Naive thymus-derived CD4-positive, alpha-beta T cell (primary cell): Measurements from ENCODE around the gene DLG2. TPM values are rescaled to one million over a fixed set of nuclear protein-coding genes. Genes with fewer than 3 reads are reported as not detected.

Source experiments
- ATAC-seq: fragments of 150-1000 bp; cut with Tn5 transposase; 2 replicates; pipeline ENCODE4 v1.10.0; 2021; ENCODE audit warnings: mild to moderate bottlenecking, moderate library complexity
- CTCF ChIA-PET: fragments of 350-600 bp; sonication (Branson Sonifier 250); formaldehyde crosslinking; loops from one replicate; lab custom pipeline; 2021; ENCODE audit warnings: antibody characterized with exemption; lab: Charles Lee
- POLR2A ChIA-PET: fragments of 350-600 bp; sonication (Branson Sonifier 250); formaldehyde crosslinking; loops from one replicate; lab custom pipeline; 2021; ENCODE audit warnings: antibody characterized with exemption, inconsistent platforms; lab: Charles Lee
- DNase-seq, 9 donors: peaks; one replicate each; pipeline versions ENCODE4 v3.0.0 to v3.0.0-alpha.2; 2020 to 2022; ENCODE audit warnings: mixed read lengths in 1 of 9
- H3K27ac ChIP-seq: one replicate; pipeline ENCODE4 v1.7.0; 2013; ENCODE audit warnings: mild to moderate bottlenecking, low read depth, low read length, moderate library complexity
- H3K27me3 ChIP-seq, 2 donors: one replicate each; pipeline ENCODE4 v1.7.0; 2013; ENCODE audit warnings: low read length in 2 of 2, mild to moderate bottlenecking in 2 of 2, moderate library complexity in 2 of 2; ENCODE audit not compliant: control insufficient read depth in 2 of 2, insufficient read depth in 2 of 2
- H3K36me3 ChIP-seq, 3 experiments: 1 replicate in 2 of 3; 2 replicates in 1 of 3; pipeline ENCODE4 v1.7.0; 2013; ENCODE audit warnings: low read length in 3 of 3, mild to moderate bottlenecking in 3 of 3, moderate library complexity in 1 of 3; ENCODE audit not compliant: insufficient read depth in 3 of 3, control insufficient read depth in 2 of 3
- H3K4me1 ChIP-seq, 2 donors: one replicate each; pipeline ENCODE4 v1.7.0; 2013; ENCODE audit warnings: low read length in 2 of 2, mild to moderate bottlenecking in 2 of 2, moderate library complexity in 1 of 2; ENCODE audit not compliant: control insufficient read depth in 2 of 2, insufficient read depth in 2 of 2
- H3K4me3 ChIP-seq: 2 replicates; pipeline ENCODE4 v1.7.0; 2013; ENCODE audit warnings: mild to moderate bottlenecking, low read length
- H3K9me3 ChIP-seq, 3 experiments: 1 replicate in 2 of 3; 2 replicates in 1 of 3; pipeline ENCODE4 v1.7.0; 2013; ENCODE audit warnings: low read length in 3 of 3; ENCODE audit not compliant: control insufficient read depth in 2 of 3
- H3K27ac Mint-ChIP-seq, 9 donors: one replicate each; pipeline ENCODE4 v1.8.0; 2020 to 2022; ENCODE audit warnings: mixed read lengths in 9 of 9, mild to moderate bottlenecking in 8 of 9, moderate library complexity in 5 of 9, inconsistent platforms in 2 of 9
- H3K27me3 Mint-ChIP-seq, 5 donors: one replicate each; pipeline ENCODE4 v1.8.0; 2021 to 2022; ENCODE audit warnings: mixed read lengths in 5 of 5, mild to moderate bottlenecking in 1 of 5
- H3K36me3 Mint-ChIP-seq, 5 donors: one replicate each; pipeline ENCODE4 v1.8.0; 2020 to 2022; ENCODE audit warnings: mixed read lengths in 5 of 5, mild to moderate bottlenecking in 3 of 5, inconsistent platforms in 1 of 5
- H3K4me1 Mint-ChIP-seq, 7 donors: one replicate each; pipeline ENCODE4 v1.8.0; 2020 to 2022; ENCODE audit warnings: mixed read lengths in 7 of 7, mild to moderate bottlenecking in 3 of 7, inconsistent platforms in 1 of 7
- H3K4me3 Mint-ChIP-seq, 10 donors: one replicate each; pipeline ENCODE4 v1.8.0; 2020 to 2022; ENCODE audit warnings: mild to moderate bottlenecking in 10 of 10, mixed read lengths in 10 of 10, moderate library complexity in 6 of 10, inconsistent platforms in 2 of 10
- H3K9me3 Mint-ChIP-seq, 11 donors: one replicate each; pipeline ENCODE4 v1.8.0; 2020 to 2022; ENCODE audit warnings: mixed read lengths in 11 of 11, mild to moderate bottlenecking in 4 of 11, inconsistent platforms in 1 of 11, moderate library complexity in 1 of 11
- intact Hi-C, 2 donors: fragments of 100-400 bp; cut with micrococcal nuclease; formaldehyde crosslinking; loops; one replicate each; pipeline ENCODE4 v1.15.1; 2023
- polyA plus RNA-seq, 2 donors: library from polyadenylated mRNA; unstranded; fragments of 300-500 nt; fragmentation: Illumina TruSeq; gene quantifications; one replicate each; pipeline ENCODE4 v1.2.3, GENCODE V29; 2021
- total RNA-seq, 6 experiments: library from RNA in 5 of 6; stranded (reverse) in 5 of 6; gene quantifications; 1 replicate in 5 of 6; 2 replicates in 1 of 6; pipeline ENCODE4 v1.2.3 and lab custom pipeline; 2021 to 2026

Gene DLG2
- total and polyA plus RNA-seq, 7 experiments from 2014 or later: 0.64 to 6.1 (median 3.7) TPM

- H3K36me3 ChIP-seq: no peaks in the 10 kb centered on the region
- no peak for ATAC-seq
- ChIA-PET POLR2A (no interaction called here), CTCF (no interaction called here)
- Mint-ChIP-seq H3K36me3 (no peaks in the 10 kb centered on the region), H3K4me3 (no peak overlapping the region), H3K27ac (no peak overlapping the region), H3K9me3 (peaks cover 0 to 7% (median 0%) of the 10 kb centered on the region in 11 donors), H3K27me3 (peaks cover 0 to 8% (median 4%) of the 10 kb centered on the region in 5 donors), H3K4me1 (peaks cover 0 to 2% (median 0%) of the 10 kb centered on the region in 7 donors)
- no peaks in the 10 kb centered on the region for H3K4me1 ChIP-seq
- DNase-seq: no peak
- no peak overlapping the region for H3K27ac ChIP-seq
- intact Hi-C loops: no loop called here
- H3K9me3 ChIP-seq: no peaks in the 10 kb centered on the region
- no peak overlapping the region for H3K4me3 ChIP-seq
- no peaks in the 10 kb centered on the region for H3K27me3 ChIP-seq
Measured at GRCh38 chr11:83766932-83767331, 1860.2 kb downstream of the DLG2 start.

GRCh38 chr11:83764643-83765042 lies 1862.5 kb downstream of the DLG2 start:
- intact Hi-C loops: no loop called here
- ATAC-seq: no peak
- Mint-ChIP-seq H3K4me3 (no peak overlapping the region), H3K27ac (no peak overlapping the region), H3K27me3 (peaks cover 0 to 4% (median 0%) of the 10 kb centered on the region in 5 donors), H3K9me3 (peaks cover 0 to 3% (median 0%) of the 10 kb centered on the region in 11 donors), H3K4me1 (no peaks in the 10 kb centered on the region), H3K36me3 (no peaks in the 10 kb centered on the region)
- no peaks in the 10 kb centered on the region for H3K9me3 ChIP-seq
- H3K27ac ChIP-seq: no peak overlapping the region
- DNase-seq: no peak
- H3K27me3 ChIP-seq: no peaks in the 10 kb centered on the region
- no peak overlapping the region for H3K4me3 ChIP-seq
- ChIA-PET POLR2A (no interaction called here), CTCF (no interaction called here)
- H3K4me1 ChIP-seq: no peaks in the 10 kb centered on the region
- no peaks in the 10 kb centered on the region for H3K36me3 ChIP-seq

GRCh38 chr11:83760932-83761331 lies 1866.2 kb downstream of the DLG2 start:
- peaks cover 0 to 3% (median 0%) of the 10 kb centered on the region in 11 donors for H3K9me3 Mint-ChIP-seq
- no peak overlapping the region for H3K4me3 Mint-ChIP-seq
- Histone ChIP-seq H3K27me3 (no peaks in the 10 kb centered on the region), H3K4me1 (no peaks in the 10 kb centered on the region), H3K36me3 (no peaks in the 10 kb centered on the region), H3K9me3 (no peaks in the 10 kb centered on the region), H3K4me3 (no peak overlapping the region), H3K27ac (no peak overlapping the region)
- H3K27ac Mint-ChIP-seq: no peak overlapping the region
- no peak for DNase-seq
- POLR2A ChIA-PET: no interaction called here
- peaks cover 0 to 4% (median 0%) of the 10 kb centered on the region in 5 donors for H3K27me3 Mint-ChIP-seq
- CTCF ChIA-PET: no interaction called here
- no peaks in the 10 kb centered on the region for H3K36me3 Mint-ChIP-seq
- no peaks in the 10 kb centered on the region for H3K4me1 Mint-ChIP-seq
- no peak for ATAC-seq
- intact Hi-C loops: no loop called here

- ChIA-PET POLR2A (no interaction called here), CTCF (no interaction called here)
- no peak for DNase-seq
- no peak for ATAC-seq
- Mint-ChIP-seq H3K4me3 (no peak overlapping the region), H3K9me3 (peaks cover 0 to 2% (median 0%) of the 10 kb centered on the region in 11 donors), H3K27ac (no peak overlapping the region), H3K36me3 (no peaks in the 10 kb centered on the region), H3K4me1 (no peaks in the 10 kb centered on the region), H3K27me3 (peaks cover 0 to 6% (median 5%) of the 10 kb centered on the region in 5 donors)
- no peaks in the 10 kb centered on the region for H3K9me3 ChIP-seq
- H3K36me3 ChIP-seq: no peaks in the 10 kb centered on the region
- no peak overlapping the region for H3K27ac ChIP-seq
- intact Hi-C loops: no loop called here
- no peaks in the 10 kb centered on the region for H3K4me1 ChIP-seq
- H3K27me3 ChIP-seq: no peaks in the 10 kb centered on the region
- H3K4me3 ChIP-seq: no peak overlapping the region
Measured at GRCh38 chr11:83759148-83759547, 1868.0 kb downstream of the DLG2 start.

GRCh38 chr11:83751041-83751440 lies 1876.1 kb downstream of the DLG2 start:
- H3K9me3 ChIP-seq: no peaks in the 10 kb centered on the region
- Mint-ChIP-seq H3K4me3 (no peak overlapping the region), H3K27me3 (peaks cover 0 to 29% (median 19%) of the 10 kb centered on the region in 5 donors), H3K27ac (no peak overlapping the region), H3K4me1 (no peaks in the 10 kb centered on the region), H3K9me3 (peaks cover 0 to 7% (median 1%) of the 10 kb centered on the region in 11 donors), H3K36me3 (no peaks in the 10 kb centered on the region)
- intact Hi-C loops: no loop called here
- H3K4me1 ChIP-seq: no peaks in the 10 kb centered on the region
- no peak overlapping the region for H3K27ac ChIP-seq
- no peak for ATAC-seq
- no peak for DNase-seq
- POLR2A ChIA-PET: no interaction called here
- CTCF ChIA-PET: no interaction called here
- H3K4me3 ChIP-seq: no peak overlapping the region
- H3K36me3 ChIP-seq: no peaks in the 10 kb centered on the region
- H3K27me3 ChIP-seq: no peaks in the 10 kb centered on the region

- no peak for DNase-seq
- CTCF ChIA-PET: no interaction called here
- H3K4me1 ChIP-seq: no peaks in the 10 kb centered on the region
- H3K36me3 ChIP-seq: no peaks in the 10 kb centered on the region
- H3K27me3 ChIP-seq: no peaks in the 10 kb centered on the region
- intact Hi-C loops: no loop called here
- peaks cover 0 to 27% (median 11%) of the 10 kb centered on the region in 5 donors for H3K27me3 Mint-ChIP-seq
- H3K9me3 Mint-ChIP-seq: peaks cover 0 to 15% (median 7%) of the 10 kb centered on the region in 11 donors
- peaks cover 0 to 4% (median 0%) of the 10 kb centered on the region in 5 donors for H3K36me3 Mint-ChIP-seq
- no peak overlapping the region for H3K4me3 Mint-ChIP-seq
- no peak overlapping the region for H3K27ac Mint-ChIP-seq
- POLR2A ChIA-PET: interaction anchor here (0.7 kb wide), 1 partner anchor 17 kb away, joined by 4 read pairs; no protein-coding TSS in a partner anchor
- H3K9me3 ChIP-seq: no peaks in the 10 kb centered on the region
- H3K4me3 ChIP-seq: no peak overlapping the region
- H3K4me1 Mint-ChIP-seq: no peaks in the 10 kb centered on the region
- ATAC-seq: no peak
- H3K27ac ChIP-seq: no peak overlapping the region
Measured at GRCh38 chr11:83746921-83747585, 1880.1 kb downstream of the DLG2 start.
